ENCODE results near the gene ADARB2.

Gene ADARB2

DNA sequence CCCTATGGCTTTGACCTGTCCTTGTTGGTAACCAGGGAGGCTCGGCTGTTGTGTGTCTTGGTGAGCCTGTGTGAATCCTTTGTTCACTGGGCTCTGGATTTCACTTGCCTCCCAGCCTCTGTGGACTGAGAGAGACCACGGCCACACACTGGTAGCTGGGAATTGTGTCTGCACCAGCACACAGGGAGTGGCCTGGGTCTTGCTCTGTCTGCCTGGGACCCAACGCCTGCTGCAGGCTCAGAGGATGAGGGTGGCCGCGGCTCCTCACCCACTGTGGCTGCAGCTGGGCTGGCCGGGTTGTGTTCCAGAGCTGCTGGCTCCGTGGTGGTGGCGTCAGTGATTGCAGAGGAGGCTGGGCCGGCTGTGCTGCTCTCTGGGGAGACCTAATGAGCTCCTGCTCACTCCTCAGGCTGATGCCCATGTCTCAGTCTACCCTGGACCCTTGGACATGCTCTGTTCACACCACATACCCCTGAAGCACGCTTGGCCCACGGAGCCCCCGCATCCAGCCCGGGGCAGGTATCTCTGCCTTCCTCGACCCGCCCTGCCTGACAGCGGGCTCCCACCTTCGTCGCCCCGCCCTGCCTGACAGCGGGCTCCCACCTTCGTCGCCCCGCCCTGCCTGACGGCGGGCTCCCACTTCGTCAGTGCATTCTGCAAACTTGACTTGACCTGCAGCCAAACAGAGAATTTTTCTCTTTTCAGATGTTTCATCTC is 328.5 kb downstream of the ADARB2 start:
- H3K4me1 ChIP-seq (ENCODE audit: insufficient read depth, poor library complexity, severe bottlenecking) = no peaks in the 10 kb centered on the region
- no peaks in the 10 kb centered on the region for H3K27me3 ChIP-seq (ENCODE audit: insufficient read depth, poor library complexity, severe bottlenecking)
- TF ChIP-seq, protein P1, sequence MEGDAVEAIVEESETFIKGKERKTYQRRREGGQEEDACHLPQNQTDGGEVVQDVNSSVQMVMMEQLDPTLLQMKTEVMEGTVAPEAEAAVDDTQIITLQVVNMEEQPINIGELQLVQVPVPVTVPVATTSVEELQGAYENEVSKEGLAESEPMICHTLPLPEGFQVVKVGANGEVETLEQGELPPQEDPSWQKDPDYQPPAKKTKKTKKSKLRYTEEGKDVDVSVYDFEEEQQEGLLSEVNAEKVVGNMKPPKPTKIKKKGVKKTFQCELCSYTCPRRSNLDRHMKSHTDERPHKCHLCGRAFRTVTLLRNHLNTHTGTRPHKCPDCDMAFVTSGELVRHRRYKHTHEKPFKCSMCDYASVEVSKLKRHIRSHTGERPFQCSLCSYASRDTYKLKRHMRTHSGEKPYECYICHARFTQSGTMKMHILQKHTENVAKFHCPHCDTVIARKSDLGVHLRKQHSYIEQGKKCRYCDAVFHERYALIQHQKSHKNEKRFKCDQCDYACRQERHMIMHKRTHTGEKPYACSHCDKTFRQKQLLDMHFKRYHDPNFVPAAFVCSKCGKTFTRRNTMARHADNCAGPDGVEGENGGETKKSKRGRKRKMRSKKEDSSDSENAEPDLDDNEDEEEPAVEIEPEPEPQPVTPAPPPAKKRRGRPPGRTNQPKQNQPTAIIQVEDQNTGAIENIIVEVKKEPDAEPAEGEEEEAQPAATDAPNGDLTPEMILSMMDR (IDR thresholded peaks at IDR 0.05; ENCODE audit: poor library complexity, severe bottlenecking) = no peak
- ATAC-seq (ENCODE audit: low read depth) = no peak
- H3K36me3 ChIP-seq (ENCODE audit: low read depth) = no peaks in the 10 kb centered on the region
- no peak for DNase-seq (ENCODE audit: low spot score)
- no peak overlapping the region for H3K4me3 ChIP-seq (ENCODE audit: severe bottlenecking)
- H3K27ac ChIP-seq (ENCODE audit: poor library complexity, severe bottlenecking) = no peak overlapping the region
- no peaks in the 10 kb centered on the region for H3K9me3 ChIP-seq (ENCODE audit: severe bottlenecking)

GRCh38 chr10:1406967-1407945 is 330.1 kb downstream of the ADARB2 start:
- TF ChIP-seq, protein P1 (IDR thresholded peaks at IDR 0.05; ENCODE audit: poor library complexity, severe bottlenecking) = no peak
- H3K4me3 ChIP-seq (ENCODE audit: severe bottlenecking) = no peak overlapping the region
- H3K27ac ChIP-seq (ENCODE audit: poor library complexity, severe bottlenecking) = no peak overlapping the region
- no peaks in the 10 kb centered on the region for H3K36me3 ChIP-seq (ENCODE audit: low read depth)
- no peaks in the 10 kb centered on the region for H3K9me3 ChIP-seq (ENCODE audit: severe bottlenecking)
- H3K27me3 ChIP-seq (ENCODE audit: insufficient read depth, poor library complexity, severe bottlenecking) = no peaks in the 10 kb centered on the region
- DNase-seq (ENCODE audit: low spot score) (no peak), ATAC-seq (ENCODE audit: low read depth) (no peak)
- H3K4me1 ChIP-seq (ENCODE audit: insufficient read depth, poor library complexity, severe bottlenecking) = no peaks in the 10 kb centered on the region

DNA sequence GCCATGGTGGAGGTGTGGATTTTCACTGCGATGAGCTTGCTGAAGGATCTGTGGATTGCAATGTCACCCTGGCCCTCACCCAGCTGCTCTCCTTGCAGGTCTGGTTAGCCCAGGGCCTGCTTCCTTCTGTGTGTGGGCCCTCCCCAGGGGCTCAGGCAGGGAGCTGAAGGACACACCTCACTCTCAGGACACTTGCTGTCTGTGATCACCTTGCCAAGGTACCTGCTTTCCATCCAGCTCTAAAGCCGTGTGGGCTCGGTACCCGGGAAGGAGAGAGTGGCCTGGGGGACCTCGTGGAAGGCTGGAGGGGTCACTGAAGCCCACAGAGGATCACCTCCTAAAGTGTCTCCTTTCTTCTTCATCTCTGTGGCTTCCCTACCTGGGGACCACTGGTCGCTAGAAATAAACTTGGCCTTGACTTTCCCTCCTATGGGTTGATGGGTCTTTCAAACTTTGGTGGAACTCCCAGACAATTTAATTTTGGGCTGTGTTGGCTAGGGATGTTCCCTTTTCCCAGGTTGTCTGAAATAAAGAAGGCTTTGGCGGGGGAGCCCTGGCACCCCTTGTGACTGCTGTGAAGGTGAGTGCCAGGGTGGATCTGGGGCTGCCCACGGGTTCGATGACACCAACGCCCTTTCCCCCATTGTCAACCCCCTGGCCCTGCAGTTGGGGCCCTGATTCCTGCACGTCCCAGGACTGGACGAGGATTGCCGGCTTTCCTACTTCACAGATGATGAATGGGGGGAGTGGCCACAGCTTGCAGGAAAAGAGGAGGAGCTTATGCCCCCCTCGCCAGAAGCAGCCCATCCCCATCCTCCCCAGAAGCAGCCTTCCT is 331.0 kb downstream of the ADARB2 start:
- no peaks in the 10 kb centered on the region for H3K9me3 ChIP-seq (ENCODE audit: severe bottlenecking)
- DNase-seq (ENCODE audit: low spot score) = no peak

DNA sequence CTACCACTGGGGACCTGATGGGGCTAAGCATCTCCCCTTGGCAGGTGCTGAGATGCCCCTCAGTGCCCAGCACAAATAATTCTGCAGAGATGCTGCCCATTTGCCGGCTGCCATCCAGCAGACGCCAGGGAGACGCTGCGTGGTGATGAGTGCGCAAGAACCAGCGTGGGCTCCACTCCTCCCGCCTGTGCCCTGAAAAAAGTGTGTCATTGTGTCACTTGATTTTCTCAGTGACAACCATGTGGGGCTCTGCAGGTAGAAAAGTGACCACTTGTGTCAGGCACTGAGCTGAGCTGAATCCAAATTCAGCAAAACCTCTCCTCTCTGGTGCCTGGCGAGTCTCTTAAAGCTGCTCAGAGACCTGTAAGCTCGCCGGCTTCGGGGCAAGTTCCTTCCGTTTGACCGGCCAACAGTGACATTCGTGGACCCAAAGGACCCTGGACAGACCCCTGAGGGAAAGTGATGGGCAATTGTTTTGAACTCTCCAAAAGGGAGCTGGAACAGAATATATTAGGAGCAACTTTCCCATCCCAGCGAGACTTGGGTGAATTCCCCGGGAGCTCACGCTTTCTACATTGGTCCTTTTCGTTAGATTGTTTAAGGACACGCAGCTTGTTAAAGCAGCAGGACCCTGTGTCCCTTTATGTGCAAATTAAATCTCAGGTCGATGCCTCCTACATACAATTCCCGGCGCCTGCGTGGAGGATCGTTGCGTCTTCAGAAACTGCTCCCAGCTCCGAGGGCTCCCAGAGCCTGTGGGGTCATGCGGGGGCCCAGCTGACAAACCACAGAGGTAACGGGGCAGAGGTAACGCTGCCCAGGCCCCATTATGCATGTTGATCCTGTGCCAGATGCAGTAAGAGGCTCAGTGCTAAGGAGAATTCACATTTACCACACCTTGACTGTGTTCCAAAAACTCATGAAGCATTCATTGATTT is 332.7 kb downstream of the ADARB2 start:
- Histone ChIP-seq H3K27ac (ENCODE audit: poor library complexity, severe bottlenecking) (no peak overlapping the region), H3K27me3 (ENCODE audit: insufficient read depth, poor library complexity, severe bottlenecking) (no peaks in the 10 kb centered on the region), H3K9me3 (ENCODE audit: severe bottlenecking) (no peaks in the 10 kb centered on the region), H3K4me3 (ENCODE audit: severe bottlenecking) (no peak overlapping the region), H3K36me3 (ENCODE audit: low read depth) (no peaks in the 10 kb centered on the region), H3K4me1 (ENCODE audit: insufficient read depth, poor library complexity, severe bottlenecking) (no peaks in the 10 kb centered on the region)
- DNase-seq (ENCODE audit: low spot score) = no peak
- TF ChIP-seq, protein P1 (IDR thresholded peaks at IDR 0.05; ENCODE audit: poor library complexity, severe bottlenecking) = no peak
- no peak for ATAC-seq (ENCODE audit: low read depth)

More for the DNA sequence above, 331.0 kb downstream of the ADARB2 start:
- Histone ChIP-seq H3K27ac (ENCODE audit: poor library complexity, severe bottlenecking) (no peak overlapping the region), H3K4me1 (ENCODE audit: insufficient read depth, poor library complexity, severe bottlenecking) (no peaks in the 10 kb centered on the region), H3K4me3 (ENCODE audit: severe bottlenecking) (no peak overlapping the region), H3K36me3 (ENCODE audit: low read depth) (no peaks in the 10 kb centered on the region), H3K27me3 (ENCODE audit: insufficient read depth, poor library complexity, severe bottlenecking) (no peaks in the 10 kb centered on the region)
- ATAC-seq (ENCODE audit: low read depth) = no peak
- TF ChIP-seq, protein P1 (IDR thresholded peaks at IDR 0.05; ENCODE audit: poor library complexity, severe bottlenecking) = no peak

All from RWPE2 (cell line).